MM.1S (cell line): ENCODE measurements around the gene DDI2.

Source experiments
- CTCF ChIP-seq: fragments of 300-600 bp; sonication (generic); IDR thresholded peaks from 2 replicates; pipeline ENCODE4 v1.5.1; 2016; ENCODE audit warnings: antibody characterized with exemption, low read length, mixed read lengths
- EZH2 ChIP-seq: fragments of 300-600 bp; sonication (generic); optimal IDR thresholded peaks from 2 replicates; pipeline ENCODE3; 2017; ENCODE audit warnings: low read depth, mild to moderate bottlenecking, antibody characterized with exemption, low read length, mixed read lengths

GRCh38 chr1:15633756-15634420 is 16.6 kb downstream of the DDI2 start:
- TF ChIP-seq CTCF, result no peak
- no peak for TF ChIP-seq EZH2
